DOHH2 (cell line): ENCODE measurements around the gene SMDT1.

ENCODE experiments used
- EZH2phosphoT487 ChIP-seq: fragments of 200-600 bp; sonication (generic); IDR thresholded peaks from 2 replicates; pipeline ENCODE4 v1.6.1; 2017; ENCODE audit warnings: borderline replicate concordance, mild to moderate bottlenecking, antibody characterized with exemption, low read length, moderate library complexity, mixed read lengths
- TF ChIP-seq, protein P1 (sequence below): fragments of 200-600 bp; sonication (generic); IDR thresholded peaks from one replicate; pipeline ENCODE4 v1.5.1; 2014; ENCODE audit warnings: antibody characterized with exemption, mild to moderate bottlenecking, low read depth, low read length; ENCODE audit not compliant: poor library complexity, severe bottlenecking

DNA sequence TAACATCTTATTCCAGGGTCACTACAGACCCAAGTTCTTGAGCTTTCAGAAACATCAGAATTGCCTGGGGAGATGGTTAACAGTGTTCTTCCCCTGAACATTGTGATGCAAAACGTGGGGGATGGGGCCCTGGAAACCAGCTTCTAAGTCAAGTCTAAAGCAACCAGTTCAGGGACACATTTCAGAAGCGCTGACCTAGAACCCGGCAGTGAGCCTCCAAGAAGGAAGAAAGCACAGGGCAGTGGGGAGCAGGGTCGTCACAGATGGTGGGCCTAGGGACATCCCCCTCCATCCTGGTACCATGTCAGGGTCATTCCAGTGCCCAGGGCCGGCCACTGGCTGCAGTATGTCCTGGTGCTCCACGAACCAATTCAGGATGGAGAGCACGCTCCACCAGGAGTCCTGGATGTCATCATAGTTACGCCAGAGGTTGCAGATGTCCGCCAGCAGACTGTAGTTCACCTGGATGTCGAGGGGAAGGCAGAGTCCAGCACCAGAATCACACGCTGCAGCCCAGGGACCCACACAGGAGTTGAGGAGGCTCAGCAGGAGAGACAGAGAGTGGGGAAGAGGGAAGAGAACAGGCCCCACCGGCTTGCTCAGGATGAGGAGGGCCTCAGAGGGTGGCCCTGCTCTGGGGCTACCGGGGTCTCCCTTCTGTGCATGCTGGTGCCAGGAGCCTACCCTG lies 13.9 kb upstream of the SMDT1 start:
- TF ChIP-seq, protein P1, sequence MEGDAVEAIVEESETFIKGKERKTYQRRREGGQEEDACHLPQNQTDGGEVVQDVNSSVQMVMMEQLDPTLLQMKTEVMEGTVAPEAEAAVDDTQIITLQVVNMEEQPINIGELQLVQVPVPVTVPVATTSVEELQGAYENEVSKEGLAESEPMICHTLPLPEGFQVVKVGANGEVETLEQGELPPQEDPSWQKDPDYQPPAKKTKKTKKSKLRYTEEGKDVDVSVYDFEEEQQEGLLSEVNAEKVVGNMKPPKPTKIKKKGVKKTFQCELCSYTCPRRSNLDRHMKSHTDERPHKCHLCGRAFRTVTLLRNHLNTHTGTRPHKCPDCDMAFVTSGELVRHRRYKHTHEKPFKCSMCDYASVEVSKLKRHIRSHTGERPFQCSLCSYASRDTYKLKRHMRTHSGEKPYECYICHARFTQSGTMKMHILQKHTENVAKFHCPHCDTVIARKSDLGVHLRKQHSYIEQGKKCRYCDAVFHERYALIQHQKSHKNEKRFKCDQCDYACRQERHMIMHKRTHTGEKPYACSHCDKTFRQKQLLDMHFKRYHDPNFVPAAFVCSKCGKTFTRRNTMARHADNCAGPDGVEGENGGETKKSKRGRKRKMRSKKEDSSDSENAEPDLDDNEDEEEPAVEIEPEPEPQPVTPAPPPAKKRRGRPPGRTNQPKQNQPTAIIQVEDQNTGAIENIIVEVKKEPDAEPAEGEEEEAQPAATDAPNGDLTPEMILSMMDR, result no peak
- TF ChIP-seq EZH2phosphoT487, result no peak
